Chondrocyte (in vitro differentiated cells): ENCODE results near the gene SLC9C1. TPM values are rescaled to one million over a fixed set of nuclear protein-coding genes. Genes with fewer than 3 reads are reported as not detected.

Experiments
- DNase-seq: peaks from one replicate; pipeline ENCODE4 v3.0.0; 2021; ENCODE audit warnings: mixed read lengths, low spot score
- H3K27ac Mint-ChIP-seq: one replicate; pipeline ENCODE4 v1.8.0; 2021; ENCODE audit warnings: mild to moderate bottlenecking, moderate library complexity, mixed read lengths; ENCODE audit not compliant: unreplicated experiment
- H3K27me3 Mint-ChIP-seq: 2 replicates; pipeline ENCODE4 v1.8.0; 2021; ENCODE audit warnings: low read depth, mixed read lengths
- H3K36me3 Mint-ChIP-seq: 2 replicates; pipeline ENCODE4 v1.8.0; 2021; ENCODE audit warnings: low read depth, mixed read lengths
- H3K4me1 Mint-ChIP-seq: 2 replicates; pipeline ENCODE4 v1.8.0; 2021; ENCODE audit warnings: low read depth, mild to moderate bottlenecking, mixed read lengths
- H3K4me3 Mint-ChIP-seq: one replicate; pipeline ENCODE4 v1.8.0; 2021; ENCODE audit warnings: mild to moderate bottlenecking, moderate library complexity, mixed read lengths; ENCODE audit not compliant: unreplicated experiment
- H3K9me3 Mint-ChIP-seq: 2 replicates; pipeline ENCODE4 v1.8.0; 2021; ENCODE audit warnings: low read depth, mixed read lengths
- total RNA-seq: library from RNA; stranded (reverse); gene quantifications from 3 replicates; pipeline ENCODE4 v1.2.1, GENCODE V29; 2021
- TF ChIP-seq, protein P1 (sequence below): fragments of 200-600 bp; sonication (generic); IDR thresholded peaks from 2 replicates; pipeline ENCODE4 v1.5.0; 2021; ENCODE audit warnings: antibody characterized with exemption, mild to moderate bottlenecking, moderate library complexity

The SLC9C1 gene
- total RNA-seq, 1 donor from 2014 or later = 0.07 TPM

DNA sequence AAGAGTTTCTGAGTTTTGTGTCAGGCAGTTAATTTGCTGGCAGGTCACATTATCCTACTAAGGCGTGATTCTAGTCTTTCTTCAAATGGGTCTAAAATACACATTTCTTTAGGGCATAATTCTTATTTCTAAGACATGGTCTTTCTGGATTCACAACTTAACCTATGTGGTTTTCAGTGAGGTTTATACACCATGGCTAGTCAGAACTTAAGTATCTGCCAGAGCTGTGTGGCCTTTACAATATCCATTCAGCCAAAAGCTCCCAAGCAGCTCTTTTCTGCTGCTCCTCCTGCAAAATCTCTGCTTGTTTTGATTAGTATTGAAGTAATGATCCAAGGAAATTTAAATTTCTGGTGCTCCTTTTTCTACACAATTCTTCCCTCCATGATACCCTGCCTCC, 33.5 kb downstream of the SLC9C1 start:
- no peak for DNase-seq
- H3K4me1 Mint-ChIP-seq = no peaks in the 10 kb centered on the region
- no peak overlapping the region for H3K27ac Mint-ChIP-seq
- no peaks in the 10 kb centered on the region for H3K36me3 Mint-ChIP-seq
- H3K4me3 Mint-ChIP-seq = no peak overlapping the region
- peaks cover 5% of the 10 kb centered on the region for H3K9me3 Mint-ChIP-seq
- H3K27me3 Mint-ChIP-seq = peaks cover 21% of the 10 kb centered on the region
- TF ChIP-seq, protein P1, sequence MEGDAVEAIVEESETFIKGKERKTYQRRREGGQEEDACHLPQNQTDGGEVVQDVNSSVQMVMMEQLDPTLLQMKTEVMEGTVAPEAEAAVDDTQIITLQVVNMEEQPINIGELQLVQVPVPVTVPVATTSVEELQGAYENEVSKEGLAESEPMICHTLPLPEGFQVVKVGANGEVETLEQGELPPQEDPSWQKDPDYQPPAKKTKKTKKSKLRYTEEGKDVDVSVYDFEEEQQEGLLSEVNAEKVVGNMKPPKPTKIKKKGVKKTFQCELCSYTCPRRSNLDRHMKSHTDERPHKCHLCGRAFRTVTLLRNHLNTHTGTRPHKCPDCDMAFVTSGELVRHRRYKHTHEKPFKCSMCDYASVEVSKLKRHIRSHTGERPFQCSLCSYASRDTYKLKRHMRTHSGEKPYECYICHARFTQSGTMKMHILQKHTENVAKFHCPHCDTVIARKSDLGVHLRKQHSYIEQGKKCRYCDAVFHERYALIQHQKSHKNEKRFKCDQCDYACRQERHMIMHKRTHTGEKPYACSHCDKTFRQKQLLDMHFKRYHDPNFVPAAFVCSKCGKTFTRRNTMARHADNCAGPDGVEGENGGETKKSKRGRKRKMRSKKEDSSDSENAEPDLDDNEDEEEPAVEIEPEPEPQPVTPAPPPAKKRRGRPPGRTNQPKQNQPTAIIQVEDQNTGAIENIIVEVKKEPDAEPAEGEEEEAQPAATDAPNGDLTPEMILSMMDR = no peak

DNA sequence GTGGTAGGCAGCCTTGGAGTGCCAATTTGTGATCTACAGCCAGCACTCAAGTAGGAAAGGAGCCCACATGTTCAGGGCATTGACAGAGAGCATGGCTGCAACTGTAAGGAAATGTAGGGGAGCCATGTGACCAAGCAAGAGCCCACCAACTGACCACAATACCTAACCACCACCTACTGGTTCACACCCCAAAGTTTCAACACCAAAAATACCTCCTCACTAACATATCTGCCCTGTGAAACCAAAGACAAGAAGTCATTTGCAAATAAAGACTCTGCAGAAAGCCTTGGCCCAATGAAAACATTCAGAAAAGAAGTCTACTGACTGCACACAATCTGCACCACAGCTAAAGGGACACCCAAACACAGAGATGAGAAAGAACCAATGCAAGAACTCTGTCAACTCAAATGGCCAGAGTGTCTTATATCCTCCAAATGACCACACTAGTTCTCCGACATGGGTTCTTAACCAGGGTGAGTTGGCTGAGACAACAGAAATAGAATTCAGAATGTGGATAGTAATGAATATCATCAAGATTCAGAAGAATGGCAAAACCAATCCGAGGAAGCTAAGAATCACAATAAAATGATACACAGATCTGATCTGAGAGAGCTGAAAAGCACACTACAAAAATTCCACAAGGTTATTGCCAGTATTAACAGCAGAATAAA, 40.6 kb downstream of the SLC9C1 start:
- peaks cover 26% of the 10 kb centered on the region for H3K9me3 Mint-ChIP-seq

DNA sequence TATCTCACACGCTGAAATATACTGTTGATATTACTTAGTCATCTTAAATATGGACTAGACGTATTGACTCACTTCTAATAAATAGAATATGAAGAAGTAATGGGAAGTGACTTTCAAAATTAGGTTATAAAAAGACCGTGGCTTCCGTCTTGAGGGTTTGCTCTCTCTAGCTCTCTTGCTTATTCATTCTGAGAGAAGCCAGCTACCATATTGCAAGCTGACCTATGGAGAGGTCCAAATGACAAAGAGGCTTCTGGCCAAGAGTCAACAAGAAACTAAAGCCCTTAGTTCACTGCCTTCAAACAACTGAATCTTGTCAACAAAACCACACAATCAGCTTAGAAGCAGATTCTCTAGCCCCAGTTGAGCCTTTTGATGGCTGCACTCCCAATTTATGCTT, 46.1 kb downstream of the SLC9C1 start:
- peaks cover 11% of the 10 kb centered on the region for H3K27me3 Mint-ChIP-seq
- no peak for DNase-seq
- TF ChIP-seq, protein P1 = no peak
- H3K4me1 Mint-ChIP-seq = no peaks in the 10 kb centered on the region
- no peaks in the 10 kb centered on the region for H3K9me3 Mint-ChIP-seq
- no peaks in the 10 kb centered on the region for H3K36me3 Mint-ChIP-seq
- H3K4me3 Mint-ChIP-seq = no peak overlapping the region
- no peak overlapping the region for H3K27ac Mint-ChIP-seq

More for the DNA sequence above, 40.6 kb downstream of the SLC9C1 start:
- no peak overlapping the region for H3K4me3 Mint-ChIP-seq
- H3K36me3 Mint-ChIP-seq = peaks cover 2% of the 10 kb centered on the region
- TF ChIP-seq, protein P1 = no peak
- peaks cover 11% of the 10 kb centered on the region for H3K27me3 Mint-ChIP-seq
- no peak for DNase-seq
- H3K4me1 Mint-ChIP-seq = no peaks in the 10 kb centered on the region
- H3K27ac Mint-ChIP-seq = no peak overlapping the region

DNA sequence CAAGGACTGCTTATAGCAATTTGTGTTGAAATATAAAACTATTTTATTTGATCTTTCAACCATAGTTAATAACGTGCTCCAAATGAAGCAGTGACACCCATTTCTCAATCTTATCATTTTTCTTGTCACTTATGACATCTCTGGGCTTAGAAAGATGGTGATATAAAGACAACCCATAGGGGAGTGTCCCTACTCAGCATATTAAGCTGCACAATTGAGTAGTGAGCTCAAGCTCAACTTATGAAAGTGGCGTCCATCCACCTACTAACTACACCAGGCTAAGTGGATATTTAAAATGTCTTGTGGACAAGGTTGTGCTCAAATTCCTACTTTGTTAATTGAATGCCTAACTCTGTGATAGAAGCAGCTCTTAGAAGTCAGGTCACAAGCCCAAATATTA, 46.7 kb downstream of the SLC9C1 start:
- H3K9me3 Mint-ChIP-seq = no peaks in the 10 kb centered on the region
- H3K4me3 Mint-ChIP-seq = no peak overlapping the region
- H3K27me3 Mint-ChIP-seq = peaks cover 11% of the 10 kb centered on the region
- no peaks in the 10 kb centered on the region for H3K36me3 Mint-ChIP-seq
- no peaks in the 10 kb centered on the region for H3K4me1 Mint-ChIP-seq
- DNase-seq = no peak
- no peak overlapping the region for H3K27ac Mint-ChIP-seq
- TF ChIP-seq, protein P1 = no peak

DNA sequence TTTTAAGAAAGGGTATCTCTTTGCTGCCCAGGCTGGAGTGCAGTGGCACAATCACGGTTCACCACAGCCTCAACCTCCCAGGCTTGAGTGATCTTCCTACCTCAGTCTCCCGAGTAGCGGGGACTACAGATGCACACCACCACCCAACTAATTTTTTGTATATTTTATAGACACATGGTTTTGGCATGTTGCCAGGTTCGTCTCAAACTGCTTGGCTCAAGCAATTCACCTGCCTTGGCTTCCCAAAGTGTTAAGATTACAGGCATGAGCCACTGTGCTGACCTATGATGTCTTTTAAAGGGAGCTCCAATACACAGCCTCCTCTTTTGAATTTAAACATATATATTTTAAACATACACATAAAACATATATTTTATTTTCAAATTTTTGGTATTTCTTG, 60.9 kb downstream of the SLC9C1 start:
- Mint-ChIP-seq H3K27me3 (peaks cover 23% of the 10 kb centered on the region), H3K9me3 (peaks cover 14% of the 10 kb centered on the region), H3K36me3 (no peaks in the 10 kb centered on the region), H3K4me3 (no peak overlapping the region), H3K4me1 (no peaks in the 10 kb centered on the region), H3K27ac (no peak overlapping the region)
- DNase-seq = no peak
- TF ChIP-seq, protein P1 = no peak
